Liver (tissue), 5 donors: ENCODE data around the gene NAV2. TPM values are rescaled to one million over a fixed set of nuclear protein-coding genes. Genes with fewer than 3 reads are reported as not detected.

Experiments used
- polyA plus RNA-seq, 2 donors: library from polyadenylated mRNA; stranded (reverse) in 1 of 2; unstranded in 1 of 2; fragments of 200-250 nt in 1 of 2; fragments of >200 nt in 1 of 2; fragmentation: Nextera tagmentation in 1 of 2; extraction: Ambion mirVana in 1 of 2; gene quantifications; one replicate each; pipeline versions ENCODE4 v1.2.1 to v1.2.3, GENCODE V29; 2013 to 2015
- small RNA-seq: library from RNA; depleted of rRNA; stranded (forward); fragments of <200 nt; gene quantifications from one replicate; pipeline ENCODE3, GENCODE V24; 2014
- total RNA-seq, 2 donors: library from RNA; depleted of rRNA; stranded (reverse); fragments of >200 nt; gene quantifications; one replicate each; pipeline ENCODE4 v1.2.3, GENCODE V29; 2014
- donor health status: healthy.
- donor health status: healthy.
- donor health status: healthy.

Gene NAV2
- total and polyA plus RNA-seq, 4 donors = 6.3 to 20.5 (median 11.6) TPM

Small RNAs within 50 kb of the gene (small RNA-seq; reads per million reads assigned to genes)
- not detected for gene MIR4694
